Natural killer cell treated with Interleukin-12 subunit alpha and Interleukin-12 subunit beta and Interleukin-15 and Interleukin-18, amount 100 ng/mL, for 72 hours (primary cell): Measurements from ENCODE around the gene CHD5. TPM values are rescaled to one million over a fixed set of nuclear protein-coding genes. Genes with fewer than 3 reads are reported as not detected.

Experiments
- ATAC-seq, 2 donors: fragments of 150-1000 bp; cut with Tn5 transposase in 1 of 2; sonication (Bioruptor Pico), chemical (Tn5 transposase) in 1 of 2; 2 replicates each; pipeline ENCODE4 v1.10.0; 2021
- DNase-seq: peaks from one replicate; pipeline ENCODE4 v3.0.0; 2022; ENCODE audit warnings: low spot score
- H3K27ac Mint-ChIP-seq, 2 donors: 1 replicate in 1 of 2; 2 replicates in 1 of 2; pipeline ENCODE4 v1.8.0; 2022; ENCODE audit warnings: mixed read lengths in 2 of 2, mild to moderate bottlenecking in 1 of 2, moderate library complexity in 1 of 2
- H3K27me3 Mint-ChIP-seq, 2 donors: 1 replicate in 1 of 2; 2 replicates in 1 of 2; pipeline ENCODE4 v1.8.0; 2022; ENCODE audit warnings: mixed read lengths in 2 of 2
- H3K36me3 Mint-ChIP-seq: one replicate; pipeline ENCODE4 v1.8.0; 2022; ENCODE audit warnings: mixed read lengths
- H3K4me1 Mint-ChIP-seq, 2 donors: 1 replicate in 1 of 2; 2 replicates in 1 of 2; pipeline ENCODE4 v1.8.0; 2022; ENCODE audit warnings: low read depth in 2 of 2, mixed read lengths in 2 of 2, mild to moderate bottlenecking in 1 of 2
- H3K4me3 Mint-ChIP-seq: one replicate; pipeline ENCODE4 v1.8.0; 2022; ENCODE audit warnings: mixed read lengths
- H3K9me3 Mint-ChIP-seq: 2 replicates; pipeline ENCODE4 v1.8.0; 2022; ENCODE audit warnings: mixed read lengths
- total RNA-seq, 2 donors: library from RNA; stranded (reverse); gene quantifications; one replicate each; pipeline ENCODE4 v1.2.3, GENCODE V29; 2022

Gene CHD5
- total RNA-seq, 2 donors from 2014 or later, result 0.31 to 0.78 TPM

GRCh38 chr1:6103111-6103853 lies 76.8 kb downstream of the CHD5 start:
- no peaks in the 10 kb centered on the region for H3K36me3 Mint-ChIP-seq
- no peak overlapping the region for H3K4me3 Mint-ChIP-seq
- H3K27ac Mint-ChIP-seq, result no peak overlapping the region
- no peak for ATAC-seq
- peaks cover 4 to 6% of the 10 kb centered on the region in 2 donors for H3K4me1 Mint-ChIP-seq
- H3K27me3 Mint-ChIP-seq, result peaks cover 3 to 10% of the 10 kb centered on the region in 2 donors
- H3K9me3 Mint-ChIP-seq, result peaks cover 1% of the 10 kb centered on the region
- no peak for DNase-seq

GRCh38 chr1:6102532-6102845 lies 77.6 kb downstream of the CHD5 start:
- DNase-seq, result no peak
- no peak overlapping the region for H3K27ac Mint-ChIP-seq

GRCh38 chr1:6101826-6102531 lies 78.1 kb downstream of the CHD5 start:
- H3K27ac Mint-ChIP-seq, result no peak overlapping the region
- H3K36me3 Mint-ChIP-seq, result peaks cover 5% of the 10 kb centered on the region
- H3K27me3 Mint-ChIP-seq, result no peaks in the 10 kb centered on the region
- ATAC-seq, result peak; percentile 16 to 32
- DNase-seq, result no peak
- no peak overlapping the region for H3K4me3 Mint-ChIP-seq
- H3K9me3 Mint-ChIP-seq, result no peaks in the 10 kb centered on the region
- H3K4me1 Mint-ChIP-seq, result peaks cover 0 to 6% of the 10 kb centered on the region in 2 donors

More at GRCh38 chr1:6102532-6102845, 77.6 kb downstream of the CHD5 start:
- H3K9me3 Mint-ChIP-seq, result no peaks in the 10 kb centered on the region
- H3K4me1 Mint-ChIP-seq, result peaks cover 0 to 6% of the 10 kb centered on the region in 2 donors
- no peak overlapping the region for H3K4me3 Mint-ChIP-seq
- peaks cover 3% of the 10 kb centered on the region for H3K36me3 Mint-ChIP-seq
- H3K27me3 Mint-ChIP-seq, result peaks cover 0 to 3% of the 10 kb centered on the region in 2 donors
- ATAC-seq, result no peak

GRCh38 chr1:6100861-6101783 lies 79.0 kb downstream of the CHD5 start:
- no peak for ATAC-seq
- Mint-ChIP-seq H3K27me3 (no peaks in the 10 kb centered on the region), H3K9me3 (no peaks in the 10 kb centered on the region), H3K36me3 (peaks cover 5% of the 10 kb centered on the region), H3K4me1 (peaks cover 0 to 6% of the 10 kb centered on the region in 2 donors), H3K27ac (no peak overlapping the region), H3K4me3 (no peak overlapping the region)
- no peak for DNase-seq

GRCh38 chr1:6099787-6100765 lies 80.0 kb downstream of the CHD5 start:
- ATAC-seq (no peak), DNase-seq (no peak)
- Mint-ChIP-seq H3K27ac (no peak overlapping the region), H3K4me1 (peaks cover 0 to 6% of the 10 kb centered on the region in 2 donors), H3K4me3 (no peak overlapping the region), H3K27me3 (no peaks in the 10 kb centered on the region), H3K36me3 (peaks cover 5% of the 10 kb centered on the region), H3K9me3 (no peaks in the 10 kb centered on the region)

- no peak overlapping the region for H3K4me3 Mint-ChIP-seq
- no peak overlapping the region for H3K27ac Mint-ChIP-seq
- ATAC-seq (no peak), DNase-seq (no peak)
- no peaks in the 10 kb centered on the region for H3K27me3 Mint-ChIP-seq
- H3K36me3 Mint-ChIP-seq, result peaks cover 5% of the 10 kb centered on the region
- H3K4me1 Mint-ChIP-seq, result peaks cover 0 to 6% of the 10 kb centered on the region in 2 donors
- H3K9me3 Mint-ChIP-seq, result no peaks in the 10 kb centered on the region
These were observed 80.8 kb downstream of the CHD5 start for GRCh38 chr1:6099297-6099696.

- H3K4me3 Mint-ChIP-seq, result no peak overlapping the region
- H3K9me3 Mint-ChIP-seq, result no peaks in the 10 kb centered on the region
- H3K36me3 Mint-ChIP-seq, result peaks cover 5% of the 10 kb centered on the region
- peaks cover 0 to 6% of the 10 kb centered on the region in 2 donors for H3K4me1 Mint-ChIP-seq
- no peaks in the 10 kb centered on the region for H3K27me3 Mint-ChIP-seq
- peak overlapping the region in 1 of 2 donors; percentile 54 for H3K27ac Mint-ChIP-seq
- ATAC-seq, result no peak
- no peak for DNase-seq
These were observed 81.6 kb downstream of the CHD5 start for GRCh38 chr1:6098303-6099215.

GRCh38 chr1:6097824-6098223 lies 82.3 kb downstream of the CHD5 start:
- Mint-ChIP-seq H3K4me1 (peaks cover 0 to 6% of the 10 kb centered on the region in 2 donors), H3K27me3 (no peaks in the 10 kb centered on the region), H3K9me3 (no peaks in the 10 kb centered on the region), H3K36me3 (peaks cover 5% of the 10 kb centered on the region), H3K4me3 (no peak overlapping the region), H3K27ac (peak overlapping the region in 1 of 2 donors; percentile 35)
- ATAC-seq (no peak), DNase-seq (no peak)

- no peaks in the 10 kb centered on the region for H3K9me3 Mint-ChIP-seq
- no peaks in the 10 kb centered on the region for H3K27me3 Mint-ChIP-seq
- ATAC-seq, result no peak
- H3K27ac Mint-ChIP-seq, result peak overlapping the region in 1 of 2 donors; percentile 35
- DNase-seq, result no peak
- no peak overlapping the region for H3K4me3 Mint-ChIP-seq
- H3K4me1 Mint-ChIP-seq, result peaks cover 0 to 6% of the 10 kb centered on the region in 2 donors
- H3K36me3 Mint-ChIP-seq, result peaks cover 5% of the 10 kb centered on the region
These were observed 83.0 kb downstream of the CHD5 start for GRCh38 chr1:6097117-6097595.

GRCh38 chr1:6096243-6097116 lies 83.6 kb downstream of the CHD5 start:
- no peaks in the 10 kb centered on the region for H3K9me3 Mint-ChIP-seq
- H3K4me1 Mint-ChIP-seq, result peaks cover 0 to 6% of the 10 kb centered on the region in 2 donors
- H3K27me3 Mint-ChIP-seq, result no peaks in the 10 kb centered on the region
- ATAC-seq (no peak), DNase-seq (no peak)
- peaks cover 5% of the 10 kb centered on the region for H3K36me3 Mint-ChIP-seq
- H3K4me3 Mint-ChIP-seq, result no peak overlapping the region
- no peak overlapping the region for H3K27ac Mint-ChIP-seq

GRCh38 chr1:6095511-6096242 lies 84.4 kb downstream of the CHD5 start:
- no peaks in the 10 kb centered on the region for H3K9me3 Mint-ChIP-seq
- no peak for DNase-seq

More at GRCh38 chr1:6095511-6096242, 84.4 kb downstream of the CHD5 start:
- H3K36me3 Mint-ChIP-seq, result peaks cover 5% of the 10 kb centered on the region
- no peak for ATAC-seq
- no peaks in the 10 kb centered on the region for H3K27me3 Mint-ChIP-seq
- no peak overlapping the region for H3K4me3 Mint-ChIP-seq
- peaks cover 0 to 6% of the 10 kb centered on the region in 2 donors for H3K4me1 Mint-ChIP-seq
- H3K27ac Mint-ChIP-seq, result no peak overlapping the region
